Left lung (tissue), 10 donors: ENCODE measurements around the gene IVNS1ABP. TPM values are rescaled to one million over a fixed set of nuclear protein-coding genes. Genes with fewer than 3 reads are reported as not detected.

Experiments
- ATAC-seq: fragments of 200-7000 bp; cut with Tn5 transposase; one replicate; pipeline ENCODE4 v1.9.1; 2020; ENCODE audit warnings: moderate library complexity
- DNase-seq, 4 donors: peaks; one replicate each; pipeline ENCODE4 v3.0.0-alpha.2; 2013 to 2020
- H3K27ac ChIP-seq, 2 donors: fragments of 200-600 bp; sonication (generic) in 1 of 2; one replicate each; pipeline versions ENCODE4 v1.5.0 to v1.8.0; 2020 to 2021
- H3K27me3 ChIP-seq, 2 donors: fragments of 200-600 bp; sonication (generic) in 1 of 2; one replicate each; pipeline versions ENCODE4 v1.5.0 to v1.8.0; 2020 to 2021
- H3K36me3 ChIP-seq, 2 donors: fragments of 200-600 bp; sonication (generic) in 1 of 2; one replicate each; pipeline versions ENCODE4 v1.5.0 to v1.8.0; 2020 to 2021
- H3K4me1 ChIP-seq, 2 donors: fragments of 200-600 bp; one replicate each; pipeline ENCODE4 v1.8.0; 2021
- H3K4me3 ChIP-seq, 2 donors: fragments of 200-600 bp; sonication (generic) in 1 of 2; one replicate each; pipeline versions ENCODE4 v1.5.0 to v1.8.0; 2020 to 2021; ENCODE audit warnings: mild to moderate bottlenecking in 1 of 2
- H3K9me3 ChIP-seq, 2 donors: fragments of 200-600 bp; sonication (generic) in 1 of 2; one replicate each; pipeline versions ENCODE4 v1.5.0 to v1.8.0; 2020 to 2021
- CTCF ChIP-seq, 2 donors: fragments of 200-600 bp; sonication (generic) in 1 of 2; IDR thresholded peaks; one replicate each; pipeline versions ENCODE4 v1.5.0 to v1.8.0; 2021; ENCODE audit warnings: antibody characterized with exemption in 2 of 2
- intact Hi-C, 2 donors: fragments of 100-400 bp; cut with DNase I; formaldehyde crosslinking; loops; one replicate each; pipeline versions ENCODE4 v1.11.2 to v1.14.2; 2022
- polyA plus RNA-seq, 6 donors: library from polyadenylated mRNA; unstranded; fragments of 120-200 nt; gene quantifications; one replicate each; pipeline ENCODE4 v1.2.1, GENCODE V29; 2013; ENCODE audit not compliant: insufficient read length in 6 of 6
- total RNA-seq, 2 donors: library from RNA; stranded (reverse); fragmentation: NEBNext Ultra II Directional; extraction: Animal tissue kit (Norgen Biotek cat#: 25700); gene quantifications; one replicate each; pipeline ENCODE4 v1.2.1, GENCODE V29; 2021
- donor health status: DM: no; HTN: yes; CAD: no.
- donor health status: DM: no; HTN: no; CAD: no.

IVNS1ABP gene
- total and polyA plus RNA-seq, 8 donors: 74.3 to 215 (median 174) TPM

GRCh38 chr1:185291159-185291558 lies 25.9 kb downstream of the IVNS1ABP start:
- Histone ChIP-seq H3K36me3 (peaks cover 0 to 27% of the 10 kb centered on the region in 2 donors), H3K27ac (no peak overlapping the region), H3K4me3 (no peak overlapping the region), H3K4me1 (peaks cover 0 to 11% of the 10 kb centered on the region in 2 donors), H3K27me3 (no peaks in the 10 kb centered on the region), H3K9me3 (no peaks in the 10 kb centered on the region)
- intact Hi-C loops: no loop called here
- TF ChIP-seq CTCF (IDR thresholded peaks at IDR 0.05): no peak
- ATAC-seq: no peak
- DNase-seq: no peak

DNA sequence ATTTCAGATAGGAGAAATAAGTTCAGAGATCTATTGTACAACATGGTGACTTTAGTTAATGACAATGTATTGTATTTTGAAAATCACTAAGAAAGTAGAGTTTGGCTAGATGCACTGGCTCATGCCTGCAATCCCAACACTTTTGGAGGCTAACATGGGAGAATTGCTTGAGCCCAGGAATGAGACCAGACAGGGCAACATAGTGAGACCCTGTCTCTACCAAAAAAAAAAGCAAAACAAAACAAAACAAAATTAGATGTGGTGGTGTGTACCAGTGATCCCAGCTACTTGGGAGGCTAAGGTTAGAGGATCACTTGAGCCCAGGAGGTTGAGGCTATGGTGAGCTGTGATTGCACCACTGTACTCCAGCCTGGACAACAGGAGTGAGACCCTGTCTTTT lies 27.2 kb downstream of the IVNS1ABP start:
- H3K4me1 ChIP-seq: peaks cover 0 to 11% of the 10 kb centered on the region in 2 donors
- DNase-seq (no peak), ATAC-seq (no peak)
- H3K9me3 ChIP-seq: no peaks in the 10 kb centered on the region
- H3K27ac ChIP-seq: no peak overlapping the region
- intact Hi-C loops: no loop called here
- H3K36me3 ChIP-seq: peaks cover 0 to 14% of the 10 kb centered on the region in 2 donors
- no peak for TF ChIP-seq CTCF (IDR thresholded peaks at IDR 0.05)
- H3K4me3 ChIP-seq: no peak overlapping the region
- no peaks in the 10 kb centered on the region for H3K27me3 ChIP-seq

DNA sequence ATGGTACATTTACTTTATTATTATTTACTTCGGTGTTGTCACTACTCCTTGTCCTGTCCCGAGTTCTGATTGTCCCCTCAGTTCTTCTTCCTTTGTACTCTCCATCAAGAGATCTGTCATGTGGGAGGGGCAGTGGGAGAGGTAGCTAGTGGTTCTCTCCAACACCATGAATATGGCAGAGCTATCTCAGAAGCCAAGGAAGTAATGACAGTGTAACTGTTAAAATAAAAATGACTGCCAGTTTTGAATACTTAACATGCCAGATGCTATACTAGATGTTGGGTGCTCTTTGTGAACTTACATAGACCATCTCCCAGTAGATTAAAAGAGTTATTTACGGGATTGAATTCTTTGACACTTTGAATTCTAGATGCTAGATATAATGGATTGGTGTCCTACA lies 28.6 kb downstream of the IVNS1ABP start:
- intact Hi-C loops: no loop called here
- ATAC-seq: no peak
- H3K36me3 ChIP-seq: peaks cover 0 to under 1% of the 10 kb centered on the region in 2 donors

GRCh38 chr1:185287451-185287850 lies 29.6 kb downstream of the IVNS1ABP start:
- no peak for ATAC-seq

More for the DNA sequence above, 28.6 kb downstream of the IVNS1ABP start:
- no peak for TF ChIP-seq CTCF (IDR thresholded peaks at IDR 0.05)
- Histone ChIP-seq H3K27ac (no peak overlapping the region), H3K27me3 (no peaks in the 10 kb centered on the region), H3K4me3 (no peak overlapping the region), H3K4me1 (peaks cover 0 to 11% of the 10 kb centered on the region in 2 donors), H3K9me3 (no peaks in the 10 kb centered on the region)
- DNase-seq: no peak

More at GRCh38 chr1:185287451-185287850, 29.6 kb downstream of the IVNS1ABP start:
- no peak for DNase-seq
- no peak overlapping the region for H3K4me3 ChIP-seq
- intact Hi-C loops: no loop called here
- peaks cover 0 to 6% of the 10 kb centered on the region in 2 donors for H3K4me1 ChIP-seq
- no peak overlapping the region for H3K27ac ChIP-seq
- no peaks in the 10 kb centered on the region for H3K27me3 ChIP-seq
- H3K36me3 ChIP-seq: no peaks in the 10 kb centered on the region
- no peaks in the 10 kb centered on the region for H3K9me3 ChIP-seq
- TF ChIP-seq CTCF (IDR thresholded peaks at IDR 0.05): no peak
